WERI-Rb-1 (cell line): ENCODE data around the gene REPS1.

ENCODE experiments used
- DNase-seq: peaks from one replicate; pipeline ENCODE4 v3.0.0-alpha.2; 2020
- H3K27ac ChIP-seq: fragments of 250-450 bp; sonication (Bioruptor Pico); 2 replicates; pipeline ENCODE4 v1.5.1; 2020; ENCODE audit warnings: mild to moderate bottlenecking, moderate library complexity
- H3K27me3 ChIP-seq: fragments of 250-450 bp; sonication (Bioruptor Pico); 2 replicates; pipeline ENCODE4 v1.5.1; 2021; ENCODE audit warnings: mild to moderate bottlenecking, low read depth, moderate library complexity; ENCODE audit not compliant: insufficient read depth, severe bottlenecking
- H3K36me3 ChIP-seq: fragments of 250-450 bp; sonication (Bioruptor Pico); 2 replicates; pipeline ENCODE4 v1.5.1; 2020; ENCODE audit warnings: mild to moderate bottlenecking, moderate library complexity
- H3K4me3 ChIP-seq: 2 replicates; pipeline ENCODE4 v1.5.1; 2011; ENCODE audit warnings: low read depth, mild to moderate bottlenecking, control low read depth, low read length
- H3K9me3 ChIP-seq: fragments of 250-450 bp; sonication (Bioruptor Pico); 2 replicates; pipeline ENCODE4 v1.5.1; 2021; ENCODE audit warnings: mild to moderate bottlenecking, moderate library complexity; ENCODE audit not compliant: severe bottlenecking
- TF ChIP-seq, protein P1 (sequence below): IDR thresholded peaks from 2 replicates; pipeline ENCODE4 v1.5.1; 2011; ENCODE audit warnings: low read depth, mild to moderate bottlenecking, control low read depth, inconsistent platforms, low read length

REPS1 gene

DNA sequence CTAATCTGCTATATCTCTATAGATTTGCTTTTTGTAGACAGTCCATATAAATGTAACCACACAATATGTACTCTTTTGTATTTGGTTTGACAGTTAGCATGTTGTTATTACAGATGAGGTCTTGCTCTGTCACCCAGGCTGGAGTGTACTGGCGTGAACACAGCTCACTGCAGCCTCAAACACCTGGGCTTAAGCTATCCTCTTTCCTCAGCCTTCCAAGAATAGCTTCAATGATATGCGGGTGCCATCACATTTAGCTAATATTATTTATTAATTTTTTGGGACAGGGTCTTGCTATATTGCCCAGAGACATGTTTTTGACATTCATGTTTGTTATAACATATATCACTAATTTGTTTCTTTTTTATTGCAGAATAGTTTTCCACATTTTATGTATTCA lies 10.8 kb downstream of the REPS1 start:
- Histone ChIP-seq H3K4me3 (no peak overlapping the region), H3K9me3 (no peaks in the 10 kb centered on the region), H3K27ac (no peak overlapping the region), H3K36me3 (no peaks in the 10 kb centered on the region), H3K27me3 (no peaks in the 10 kb centered on the region)
- TF ChIP-seq, protein P1, sequence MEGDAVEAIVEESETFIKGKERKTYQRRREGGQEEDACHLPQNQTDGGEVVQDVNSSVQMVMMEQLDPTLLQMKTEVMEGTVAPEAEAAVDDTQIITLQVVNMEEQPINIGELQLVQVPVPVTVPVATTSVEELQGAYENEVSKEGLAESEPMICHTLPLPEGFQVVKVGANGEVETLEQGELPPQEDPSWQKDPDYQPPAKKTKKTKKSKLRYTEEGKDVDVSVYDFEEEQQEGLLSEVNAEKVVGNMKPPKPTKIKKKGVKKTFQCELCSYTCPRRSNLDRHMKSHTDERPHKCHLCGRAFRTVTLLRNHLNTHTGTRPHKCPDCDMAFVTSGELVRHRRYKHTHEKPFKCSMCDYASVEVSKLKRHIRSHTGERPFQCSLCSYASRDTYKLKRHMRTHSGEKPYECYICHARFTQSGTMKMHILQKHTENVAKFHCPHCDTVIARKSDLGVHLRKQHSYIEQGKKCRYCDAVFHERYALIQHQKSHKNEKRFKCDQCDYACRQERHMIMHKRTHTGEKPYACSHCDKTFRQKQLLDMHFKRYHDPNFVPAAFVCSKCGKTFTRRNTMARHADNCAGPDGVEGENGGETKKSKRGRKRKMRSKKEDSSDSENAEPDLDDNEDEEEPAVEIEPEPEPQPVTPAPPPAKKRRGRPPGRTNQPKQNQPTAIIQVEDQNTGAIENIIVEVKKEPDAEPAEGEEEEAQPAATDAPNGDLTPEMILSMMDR, result no peak
- no peak for DNase-seq

DNA sequence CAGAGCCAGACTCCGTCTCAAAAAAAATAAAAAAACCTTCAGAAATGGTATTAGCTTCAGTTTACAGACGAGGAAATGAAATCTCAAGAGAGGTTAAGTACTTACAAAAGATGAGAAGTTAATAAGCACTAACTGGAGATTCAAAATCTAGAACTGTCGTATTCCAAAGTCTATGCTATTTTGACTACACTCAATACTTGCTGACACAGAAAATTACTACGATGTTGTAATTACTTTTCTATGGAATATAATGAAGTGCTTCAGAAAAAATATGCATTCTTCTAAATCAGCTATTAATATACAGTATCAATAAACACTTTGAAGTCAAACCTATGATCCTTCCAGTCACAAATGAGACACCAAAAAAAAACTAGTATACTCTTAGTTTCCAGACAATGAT lies 12.2 kb downstream of the REPS1 start:
- H3K36me3 ChIP-seq, result no peaks in the 10 kb centered on the region
- H3K9me3 ChIP-seq, result no peaks in the 10 kb centered on the region
- no peaks in the 10 kb centered on the region for H3K27me3 ChIP-seq
- DNase-seq, result no peak
- TF ChIP-seq, protein P1, result no peak
- H3K27ac ChIP-seq, result no peak overlapping the region
- no peak overlapping the region for H3K4me3 ChIP-seq

DNA sequence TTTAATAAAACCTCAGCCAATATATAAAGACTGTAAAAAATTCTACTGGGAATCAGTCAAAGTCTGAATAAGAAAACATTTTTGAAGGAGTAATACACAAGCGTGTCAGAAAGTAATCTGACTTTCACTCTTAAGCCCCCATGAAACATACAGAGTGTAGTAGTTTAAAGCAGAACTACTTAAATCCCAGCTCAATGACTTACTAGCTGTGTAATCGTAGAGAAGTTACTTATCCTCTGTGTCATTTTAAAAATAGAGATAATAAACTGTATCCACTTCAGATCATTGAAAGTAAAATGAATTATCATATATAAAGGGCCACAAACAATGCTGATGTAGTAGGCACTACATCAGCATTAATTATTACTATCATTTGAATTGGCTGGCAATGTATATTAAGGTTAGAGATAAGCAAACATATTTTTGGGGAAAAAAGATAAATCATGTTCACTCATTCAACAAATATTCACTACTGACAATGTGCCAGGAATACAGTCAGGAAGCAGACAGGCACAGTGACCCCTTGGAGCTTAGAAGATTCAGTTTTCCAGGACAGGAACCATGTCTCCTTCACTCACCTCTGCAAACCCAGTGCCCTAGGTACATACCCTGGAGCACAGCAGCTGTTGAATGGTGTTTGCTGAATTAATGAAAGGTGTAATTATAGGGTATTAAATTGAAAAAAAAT lies 14.4 kb downstream of the REPS1 start:
- Histone ChIP-seq H3K27ac (no peak overlapping the region), H3K4me3 (no peak overlapping the region), H3K36me3 (no peaks in the 10 kb centered on the region), H3K9me3 (no peaks in the 10 kb centered on the region), H3K27me3 (no peaks in the 10 kb centered on the region)
- DNase-seq, result no peak
- TF ChIP-seq, protein P1, result no peak

DNA sequence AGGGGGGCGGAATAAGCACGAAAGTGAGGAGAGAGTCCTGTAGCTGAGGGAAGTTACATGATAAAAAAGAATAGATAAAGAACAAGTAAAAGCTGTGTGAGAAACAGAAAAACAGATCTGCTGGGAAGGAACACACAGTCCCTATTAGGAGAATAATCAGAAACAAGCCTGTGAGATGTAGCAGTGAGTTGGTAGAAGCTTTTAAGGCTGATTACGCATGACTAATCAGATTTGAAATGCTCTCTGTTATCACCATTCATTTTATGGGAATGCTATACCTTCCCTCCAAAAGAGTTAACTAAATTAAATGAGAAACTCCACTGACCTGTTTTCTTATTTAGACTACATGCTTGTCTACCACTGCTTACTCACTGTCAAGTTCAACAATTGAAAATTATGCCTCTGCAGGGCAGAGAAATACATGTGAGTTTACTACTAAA lies 15.8 kb downstream of the REPS1 start:
- Histone ChIP-seq H3K27me3 (no peaks in the 10 kb centered on the region), H3K4me3 (no peak overlapping the region), H3K27ac (no peak overlapping the region), H3K9me3 (no peaks in the 10 kb centered on the region), H3K36me3 (no peaks in the 10 kb centered on the region)
- TF ChIP-seq, protein P1, result no peak
- DNase-seq, result no peak

DNA sequence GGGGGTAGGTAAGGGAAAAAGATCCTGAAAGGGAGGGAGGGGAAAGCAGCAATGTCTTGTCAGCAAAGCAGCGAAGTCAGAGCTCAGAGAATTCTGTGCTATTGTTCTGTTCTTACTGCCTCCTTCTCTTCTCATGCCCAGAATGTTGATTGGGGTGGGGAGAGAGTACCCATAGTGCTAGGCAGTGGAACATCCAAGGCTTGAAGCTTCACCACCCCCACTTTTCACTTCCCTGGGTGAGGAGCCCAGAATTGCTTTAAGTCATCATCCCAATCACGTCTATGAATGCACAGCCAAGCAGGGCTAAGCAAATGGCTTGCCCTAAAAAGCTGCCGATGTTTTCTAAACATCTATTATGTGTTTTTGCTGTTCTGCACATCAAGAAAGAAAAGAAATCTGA lies 16.5 kb downstream of the REPS1 start:
- H3K9me3 ChIP-seq, result no peaks in the 10 kb centered on the region
- no peak overlapping the region for H3K4me3 ChIP-seq
- no peak for DNase-seq
- H3K36me3 ChIP-seq, result no peaks in the 10 kb centered on the region
- TF ChIP-seq, protein P1, result no peak
- no peak overlapping the region for H3K27ac ChIP-seq
- H3K27me3 ChIP-seq, result no peaks in the 10 kb centered on the region
